Suppressor macrophage treated with lipopolysaccharide for 1 hour (primary cell): Measurements from ENCODE around the gene IGSF9.

Source experiments
- DNase-seq, 3 donors: peaks; one replicate each; pipeline ENCODE4 v3.0.0-alpha.2; 2020 to 2022

Gene IGSF9

DNA sequence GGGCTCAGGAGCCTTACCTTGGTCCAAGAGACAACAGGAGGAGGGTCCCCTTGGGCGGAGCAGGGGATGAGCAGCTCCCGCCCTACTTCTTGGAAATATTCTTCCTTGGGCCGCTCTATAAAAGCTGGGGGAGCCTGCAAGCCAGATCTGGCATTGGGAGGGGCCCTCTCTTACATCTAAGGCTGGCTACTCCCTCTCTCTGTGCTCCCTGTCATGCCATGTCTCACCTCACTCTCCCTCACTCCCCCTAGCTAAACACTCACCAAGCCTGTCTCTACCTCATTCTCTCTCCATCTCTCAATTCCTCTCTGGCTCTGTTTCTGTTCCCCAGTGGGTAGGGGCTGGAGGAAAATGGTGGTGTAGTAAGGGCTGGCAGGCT is 13.6 kb downstream of the IGSF9 start:
- no peak for DNase-seq

DNA sequence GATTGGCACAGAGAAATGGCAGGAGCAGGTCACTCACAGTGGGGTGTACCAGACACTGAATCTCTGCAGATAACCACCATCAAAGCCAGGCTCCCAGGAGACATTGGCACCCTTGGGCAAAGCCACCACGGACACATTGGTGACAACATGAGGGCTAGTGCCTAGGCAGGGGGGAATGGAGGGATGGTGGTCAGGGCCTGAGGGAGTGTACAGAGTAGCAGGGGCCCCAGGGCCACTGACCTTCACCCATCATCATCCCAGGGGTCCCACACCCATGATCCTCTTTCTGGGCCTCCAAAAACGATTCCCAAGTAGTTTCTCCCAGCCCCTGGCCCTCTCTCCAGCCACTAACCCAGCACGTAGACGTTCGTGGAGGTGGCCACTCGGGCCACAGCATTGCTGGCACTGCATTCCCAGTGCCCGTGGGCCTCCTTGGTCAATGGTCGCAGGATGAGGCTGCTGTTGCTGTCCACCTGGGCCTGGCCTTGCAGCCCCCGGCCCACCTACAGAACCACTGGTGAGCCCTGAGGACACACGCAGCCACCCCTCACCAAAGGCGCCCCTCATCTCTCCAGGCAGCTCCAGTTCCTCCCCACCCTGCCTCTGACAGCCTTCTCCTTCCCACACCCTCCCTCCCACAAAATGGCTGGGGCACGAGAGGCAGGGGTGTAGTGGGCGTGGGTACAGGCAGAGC is 14.2 kb downstream of the IGSF9 start:
- no peak for DNase-seq

DNA sequence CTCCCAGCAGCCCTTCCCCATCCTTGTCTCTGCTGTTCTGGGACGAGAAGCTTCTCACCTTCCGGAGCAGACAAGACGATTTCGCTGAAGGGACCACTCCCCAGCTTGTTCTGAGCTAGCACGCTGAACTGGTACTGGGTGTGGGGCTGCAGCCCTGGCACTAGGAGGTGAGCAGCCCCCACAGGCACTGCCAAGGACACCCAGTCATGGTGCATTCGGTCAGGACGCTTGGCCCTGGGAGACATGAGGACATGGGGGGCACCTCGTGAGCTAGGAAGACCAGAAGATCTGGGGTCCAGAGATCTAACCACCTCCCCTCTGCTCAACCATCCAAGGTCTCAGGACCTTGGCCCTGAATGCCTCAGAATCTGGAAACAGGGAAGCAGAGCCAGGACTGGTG is 14.8 kb downstream of the IGSF9 start:
- no peak for DNase-seq

- no peak for DNase-seq
Observed at GRCh38 chr1:159930216-159930615, 15.2 kb downstream of the IGSF9 start.

GRCh38 chr1:159929155-159930051 is 16.0 kb downstream of the IGSF9 start:
- no peak for DNase-seq

DNA sequence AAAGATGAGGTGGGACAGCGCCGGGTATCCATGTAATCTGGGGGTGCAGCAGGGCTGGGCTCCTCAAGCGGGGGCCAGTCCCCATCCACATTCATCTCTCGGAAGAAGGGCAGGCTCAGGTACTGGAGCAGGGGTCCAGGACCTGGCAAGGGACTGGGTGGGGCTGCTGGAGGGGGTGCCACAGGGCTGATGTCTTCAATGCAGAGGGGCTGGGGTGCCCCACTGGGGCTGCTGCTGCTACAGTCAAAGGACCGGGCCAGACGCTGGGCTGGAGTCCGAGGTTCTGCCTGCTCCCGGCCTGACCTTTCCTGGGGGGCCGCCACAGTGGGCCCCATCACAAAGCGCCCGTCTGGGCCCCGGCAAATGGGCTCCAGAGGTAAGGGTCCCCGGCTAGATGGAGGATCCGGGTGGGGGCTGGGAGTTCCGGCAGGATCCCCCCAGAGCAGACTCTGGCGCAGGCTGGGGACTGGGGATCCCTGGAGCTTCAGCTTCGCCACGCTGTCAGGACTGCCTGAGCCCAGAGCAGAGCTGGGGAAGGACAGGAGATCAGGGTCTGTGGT is 16.8 kb downstream of the IGSF9 start:
- no peak for DNase-seq

DNA sequence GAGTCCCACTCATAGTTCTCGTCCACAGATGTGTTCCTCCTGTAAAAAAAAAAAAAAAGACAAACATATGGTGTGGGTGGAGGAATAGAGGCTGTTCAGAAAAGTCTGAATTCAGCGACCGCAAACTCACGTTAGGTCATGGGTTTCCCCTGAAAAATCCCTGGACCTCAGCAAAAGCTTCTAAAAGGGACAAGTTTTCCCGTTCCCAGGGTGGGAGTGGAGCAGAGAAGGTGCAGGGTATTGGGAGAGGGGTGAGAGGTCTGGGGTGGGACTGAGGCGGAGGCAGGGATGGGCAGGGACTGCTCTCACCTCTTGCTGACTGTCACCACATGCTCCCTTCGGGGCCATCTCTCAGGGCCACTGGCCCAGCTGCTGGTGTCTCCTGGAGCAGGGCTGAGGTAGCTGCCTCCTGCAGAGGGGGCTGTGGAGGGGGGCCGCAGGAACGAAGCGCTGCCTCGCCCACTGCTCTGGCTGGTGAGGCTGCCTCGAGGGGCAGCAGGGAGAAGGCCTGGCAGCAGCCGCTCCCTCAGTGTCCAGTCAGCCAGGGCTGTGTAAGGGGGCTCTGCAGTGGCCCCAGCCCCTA is 17.5 kb downstream of the IGSF9 start:
- DNase-seq = peak; percentile 33 to 49 (median 40)

- DNase-seq = no peak
Observed at GRCh38 chr1:159927211-159927848, 18.1 kb downstream of the IGSF9 start.

DNA sequence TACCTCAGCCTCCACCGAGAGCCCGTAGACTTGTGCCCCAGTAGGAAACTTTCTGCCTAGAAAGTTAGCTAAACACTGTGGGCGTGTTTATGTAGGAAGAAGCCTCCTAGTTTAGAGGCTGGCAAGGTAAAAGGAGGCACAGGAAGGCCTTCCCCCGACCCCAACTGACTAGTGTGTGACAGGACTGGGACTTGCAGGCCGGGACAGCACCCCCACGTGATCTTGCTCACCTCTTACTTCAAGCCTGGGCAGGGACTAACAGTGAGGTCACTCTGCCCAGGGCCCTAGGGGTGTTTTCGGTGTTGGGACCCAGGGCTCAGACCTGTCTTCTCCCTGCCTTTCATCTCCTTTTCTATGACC is 19.7 kb downstream of the IGSF9 start:
- peak in 2 of 3 donors; percentile 35 to 48 for DNase-seq

- DNase-seq = peak; percentile 93 to 97 (median 95)
Observed at GRCh38 chr1:159924791-159925718, 20.4 kb downstream of the IGSF9 start, which contains the start of gene TAGLN2. TSS of gene TAGLN2 (minus strand) at chr1:159925507. CDS start at chr1:159920509, 4,998 bp downstream.

DNA sequence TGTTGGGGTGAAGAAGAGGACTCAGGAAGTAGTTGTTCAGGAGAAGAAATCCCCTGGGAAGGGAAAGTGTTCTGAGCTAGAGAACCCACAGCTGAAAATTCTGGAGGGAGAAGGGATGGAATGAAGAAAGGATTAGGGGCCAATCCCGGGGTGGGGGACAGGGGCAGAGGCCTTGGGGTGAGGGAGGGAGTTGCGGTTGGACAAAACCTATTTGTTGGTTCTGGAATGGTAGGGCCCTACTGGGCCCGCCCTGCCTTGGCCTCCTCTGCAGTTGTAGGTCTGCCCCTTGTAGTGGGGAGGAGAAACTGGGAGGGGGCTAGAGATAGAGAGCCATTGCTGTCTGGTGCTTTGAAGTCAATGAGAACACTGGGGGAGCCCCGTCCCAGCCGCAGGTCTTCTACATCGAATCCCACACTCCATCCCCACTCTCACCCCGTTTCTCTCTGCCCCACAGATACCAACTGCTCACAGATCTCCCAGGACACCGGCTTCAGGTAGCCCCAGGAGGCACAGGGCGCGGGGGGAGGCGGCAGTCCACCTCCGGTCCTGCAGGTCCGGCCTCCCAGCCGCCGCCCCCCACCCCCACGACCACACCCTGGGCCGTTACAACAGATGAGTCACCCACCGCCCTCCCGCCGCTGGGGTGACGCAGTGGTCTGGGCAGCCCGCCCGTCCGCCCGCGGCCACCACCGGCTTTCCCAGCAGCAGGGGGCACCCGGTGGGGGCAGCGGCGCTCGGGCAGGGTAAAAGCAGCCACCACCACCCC is 21.2 kb downstream of the IGSF9 start:
- DNase-seq = peak; percentile 90 to 96 (median 93)

- peak; percentile 87 to 93 (median 93) for DNase-seq
Observed at GRCh38 chr1:159923203-159924024, 22.0 kb downstream of the IGSF9 start.

GRCh38 chr1:159922511-159923202 is 22.8 kb downstream of the IGSF9 start:
- peak in 1 of 3 donors; percentile 14 for DNase-seq

DNA sequence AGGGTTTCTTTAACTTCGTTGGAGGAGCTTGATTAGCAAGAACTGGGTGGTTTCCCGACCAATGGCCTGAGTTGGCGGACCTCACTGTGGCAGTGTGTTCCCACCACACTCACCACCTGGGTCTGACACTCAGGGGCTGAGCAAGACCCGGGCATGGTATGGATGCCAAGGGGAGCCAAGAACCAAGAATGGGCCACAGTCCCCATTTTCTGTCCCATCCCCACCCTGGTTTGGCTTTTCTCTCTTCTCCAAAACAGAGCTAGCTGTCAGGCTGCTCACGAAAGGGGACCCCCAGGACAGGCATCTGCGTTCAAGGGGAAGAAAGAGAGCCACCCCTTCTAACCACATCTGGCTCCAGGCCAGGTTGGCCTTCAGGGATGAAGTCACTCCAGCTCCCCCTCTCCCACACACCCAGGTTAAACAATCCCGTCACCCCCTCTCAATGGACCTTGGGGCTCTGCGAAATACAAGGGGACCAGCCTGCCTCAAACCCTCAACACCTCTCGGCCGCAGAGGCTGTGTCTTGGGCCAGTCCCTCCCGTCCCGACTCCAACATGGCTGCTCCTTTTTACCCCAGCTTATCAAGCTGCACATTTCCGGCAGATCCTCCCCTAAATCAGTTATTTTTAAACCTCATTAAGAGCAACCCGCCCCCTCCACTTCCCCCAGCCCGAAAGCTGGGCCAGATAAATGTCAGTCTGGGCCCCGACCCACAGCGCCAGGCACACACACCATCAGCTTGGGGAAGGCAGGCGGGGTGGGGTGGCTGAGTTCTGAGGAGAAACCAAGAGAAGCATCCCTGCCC is 23.5 kb downstream of the IGSF9 start:
- DNase-seq = peak; percentile 42 to 57 (median 43)

- DNase-seq = peak; percentile 53 to 74 (median 69)
Observed at GRCh38 chr1:159921251-159921650, 24.2 kb downstream of the IGSF9 start.

DNA sequence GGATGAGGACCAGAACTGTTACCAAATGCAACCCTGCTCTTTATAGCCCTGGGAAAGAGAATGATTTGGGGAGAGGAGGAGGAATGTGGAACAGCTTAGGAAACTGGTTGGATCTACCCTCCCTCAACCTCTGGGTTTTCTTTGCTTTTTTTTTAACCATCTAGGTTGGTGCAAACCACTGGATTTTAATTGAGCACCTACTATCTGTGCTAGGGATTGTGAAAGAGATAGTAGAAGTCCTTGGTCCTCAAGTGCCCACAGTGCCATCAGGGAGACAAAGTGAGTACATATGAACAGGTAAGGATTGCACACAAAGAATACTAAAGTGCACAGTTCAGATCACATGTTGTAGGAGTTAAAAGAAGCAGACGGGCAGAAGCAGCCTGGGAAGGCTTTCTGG is 24.8 kb downstream of the IGSF9 start:
- no peak for DNase-seq

- DNase-seq = no peak
Observed at GRCh38 chr1:159920202-159920601, 25.2 kb downstream of the IGSF9 start.

GRCh38 chr1:159919236-159919865 is 26.1 kb downstream of the IGSF9 start:
- DNase-seq = no peak
